HG03097 (cell line): ENCODE measurements around the gene AKAP13.

ENCODE experiments used
- ATAC-seq: cut with Tn5 transposase; IDR thresholded peaks from one replicate; pipeline ENCODE4 v1.9.1; 2021; ENCODE audit not compliant: unreplicated experiment, low FRiP score

Gene AKAP13

GRCh38 chr15:85611361-85611760 lies 231.0 kb downstream of the AKAP13 start:
- no peak for ATAC-seq

DNA sequence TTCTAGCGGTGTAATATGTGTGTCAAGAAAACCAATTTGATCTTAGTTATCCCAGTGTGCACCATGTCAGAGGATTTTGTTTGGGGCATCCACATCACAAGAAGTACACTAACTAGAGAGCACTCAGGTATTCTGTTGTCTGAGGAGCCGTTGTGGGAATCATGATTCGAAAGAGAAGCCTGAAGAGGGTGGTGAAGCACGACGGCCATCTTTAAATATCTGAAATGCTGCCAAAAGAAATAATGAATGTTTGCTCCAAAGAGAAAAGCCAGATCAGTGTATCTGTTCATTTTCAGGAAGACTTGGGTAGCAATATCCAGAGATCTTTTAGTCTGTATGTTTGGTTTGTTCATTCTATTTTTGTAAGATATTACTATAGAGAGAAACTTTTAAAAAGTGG lies 233.7 kb downstream of the AKAP13 start:
- no peak for ATAC-seq

GRCh38 chr15:85615930-85616329 lies 235.5 kb downstream of the AKAP13 start:
- ATAC-seq, result no peak

GRCh38 chr15:85616549-85617110 lies 236.2 kb downstream of the AKAP13 start:
- ATAC-seq, result no peak

DNA sequence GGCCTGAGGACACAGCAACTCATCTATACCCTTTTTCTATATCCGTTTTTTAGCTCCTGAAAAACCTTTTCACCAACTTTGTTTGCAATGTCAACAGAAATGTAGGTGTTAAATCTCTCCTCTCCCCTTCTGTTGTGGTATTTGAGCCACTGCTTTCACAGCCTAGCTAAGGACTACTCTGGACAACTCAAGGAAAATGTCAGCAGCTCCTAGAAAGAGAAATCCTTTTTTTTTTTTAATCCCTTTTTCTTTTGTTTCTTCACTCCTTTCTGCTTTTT lies 237.8 kb downstream of the AKAP13 start:
- no peak for ATAC-seq

GRCh38 chr15:85618956-85619491 lies 238.6 kb downstream of the AKAP13 start:
- ATAC-seq, result no peak

GRCh38 chr15:85619992-85620689 lies 239.7 kb downstream of the AKAP13 start:
- no peak for ATAC-seq

DNA sequence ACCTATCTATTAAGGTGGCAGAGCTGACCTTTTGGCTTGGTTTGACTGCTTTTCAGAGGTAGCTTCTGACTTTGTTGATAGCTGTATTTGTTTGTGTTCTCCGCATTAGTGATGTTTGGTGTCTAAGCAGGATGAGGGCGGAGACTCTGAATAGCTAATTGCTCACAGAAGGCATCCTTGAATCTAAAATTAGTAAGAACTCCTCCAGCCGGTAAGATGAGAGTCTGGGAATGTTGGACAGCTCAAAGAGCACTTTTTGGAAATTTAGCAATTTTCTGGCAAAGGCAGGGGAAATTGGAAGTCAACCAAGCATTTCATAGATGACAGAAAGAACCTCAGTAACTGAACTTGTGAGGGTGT lies 240.3 kb downstream of the AKAP13 start:
- ATAC-seq, result no peak

DNA sequence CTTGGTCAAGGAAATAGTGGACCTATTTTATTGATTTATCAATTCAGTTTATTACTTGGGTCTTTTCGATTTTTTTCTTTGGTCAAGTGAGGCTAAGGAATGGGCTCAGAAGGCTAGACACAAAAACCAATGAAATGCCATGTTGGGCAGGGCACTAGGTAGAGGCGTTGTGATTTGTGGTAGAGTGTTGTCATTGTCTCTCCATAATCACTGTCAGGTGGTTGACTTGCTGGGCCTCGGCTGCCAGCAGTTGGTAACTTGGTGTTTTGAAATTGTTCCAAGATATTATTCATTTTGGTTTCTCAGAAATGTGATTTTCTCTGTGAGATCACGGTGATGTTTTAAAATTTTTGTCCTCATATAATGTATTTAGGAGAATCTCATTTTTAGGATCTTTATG lies 240.7 kb downstream of the AKAP13 start:
- no peak for ATAC-seq

- no peak for ATAC-seq
These were observed 241.9 kb downstream of the AKAP13 start for GRCh38 chr15:85622221-85622831.

DNA sequence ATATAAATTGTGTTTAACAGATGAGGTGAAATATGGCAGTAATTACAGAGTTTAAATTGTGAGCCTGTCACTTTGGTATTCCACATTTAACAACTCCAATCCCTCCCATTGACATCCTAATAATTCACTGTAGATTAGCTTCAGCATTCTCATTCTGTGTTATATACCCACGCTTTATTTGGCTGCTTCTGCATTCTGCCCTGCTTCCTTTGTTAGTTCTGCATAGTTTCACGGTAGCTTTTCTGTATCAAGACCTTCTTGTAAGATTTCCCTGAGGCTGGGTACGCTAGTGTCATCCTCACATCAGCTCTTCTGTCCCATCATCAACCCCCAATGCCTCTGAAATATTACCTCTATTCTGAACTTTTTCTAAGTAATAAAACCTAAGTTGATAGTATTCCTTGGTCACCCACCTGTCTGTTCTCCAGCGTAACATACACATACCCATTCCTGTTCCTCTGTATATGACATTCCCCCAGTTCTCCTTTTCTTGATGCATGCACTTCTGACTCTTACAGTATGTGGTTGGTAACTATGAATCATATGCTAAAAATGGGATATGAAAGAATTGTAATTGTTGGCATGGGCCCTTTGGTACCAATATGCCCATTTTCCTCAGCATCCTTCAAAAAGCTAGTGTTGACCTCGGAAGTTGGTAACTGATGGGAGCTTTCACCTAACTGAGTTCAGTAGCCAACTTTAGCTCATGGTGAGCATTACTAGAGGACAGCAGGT lies 243.1 kb downstream of the AKAP13 start:
- ATAC-seq, result no peak

DNA sequence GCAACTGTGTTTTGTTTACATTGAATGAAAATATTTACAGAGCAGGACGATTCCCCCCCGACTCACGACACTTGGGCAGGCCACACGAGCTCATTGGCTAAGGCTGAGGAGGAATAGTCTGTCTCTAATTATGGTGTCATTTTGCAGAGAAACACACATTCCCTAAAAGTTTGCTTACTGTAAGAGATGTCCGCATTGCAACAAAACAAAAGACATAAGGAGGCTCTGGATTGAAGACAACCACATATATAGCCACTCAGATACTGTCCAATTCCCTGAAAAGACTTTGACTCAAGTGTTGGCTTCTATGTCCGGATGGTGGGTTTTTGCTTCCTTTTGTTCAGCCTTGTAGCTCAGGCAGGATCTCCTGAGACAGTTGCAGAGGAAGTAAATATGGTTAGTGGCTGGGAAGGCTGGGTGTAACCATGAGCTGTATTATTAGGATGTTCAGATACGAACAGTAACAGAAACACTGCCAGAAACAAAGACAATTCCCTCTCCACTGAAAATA lies 243.9 kb downstream of the AKAP13 start:
- no peak for ATAC-seq

DNA sequence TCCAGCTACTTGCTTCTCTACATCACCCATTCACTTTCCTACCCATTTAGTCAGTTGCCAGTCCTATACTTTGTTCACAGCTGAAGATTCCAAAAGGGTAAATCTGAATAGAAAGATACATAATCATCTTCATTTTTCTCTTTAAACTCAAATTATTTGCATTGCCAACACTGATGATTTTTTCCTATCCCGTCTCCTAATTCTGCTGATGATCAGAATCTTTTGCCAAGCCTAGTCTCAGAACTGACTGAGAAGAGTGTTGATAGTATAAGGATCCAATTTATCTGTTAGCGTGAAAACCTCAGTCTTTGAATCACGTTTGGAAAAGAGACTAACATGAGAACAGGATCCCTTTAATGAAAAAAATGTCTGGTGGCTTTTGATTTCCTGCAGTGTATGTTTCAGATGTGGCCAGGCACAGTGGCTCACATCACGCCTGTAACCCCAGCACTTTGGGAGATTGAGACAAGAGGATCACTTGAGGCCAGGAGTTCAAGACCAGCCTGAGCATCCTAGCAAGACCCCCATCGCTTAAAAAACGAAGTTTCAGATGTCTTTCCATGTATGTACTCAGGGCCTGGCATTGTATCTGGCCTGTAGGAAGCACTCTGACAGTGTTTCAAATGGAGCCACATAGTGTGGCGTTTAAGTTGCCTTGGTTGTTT lies 244.9 kb downstream of the AKAP13 start:
- peak; percentile 11 for ATAC-seq

DNA sequence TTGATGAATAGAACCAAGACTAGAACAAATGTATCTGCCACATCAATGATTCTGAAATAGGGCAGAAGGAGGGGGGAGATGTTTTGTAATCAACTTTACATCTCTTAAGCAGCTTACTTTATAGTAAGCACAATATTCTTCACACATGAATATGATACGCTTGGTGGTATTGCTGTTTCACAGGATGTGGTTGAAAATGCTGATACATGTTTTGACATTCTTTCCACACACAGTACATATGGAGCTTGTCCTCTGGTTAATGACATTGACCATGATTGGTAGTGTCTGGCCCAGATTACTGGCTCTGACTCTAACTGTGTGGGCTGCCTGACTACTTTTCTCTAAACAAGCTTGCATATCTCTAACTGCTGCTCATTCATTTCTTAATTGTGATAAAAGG lies 245.5 kb downstream of the AKAP13 start:
- ATAC-seq, result peak; percentile 70

- ATAC-seq, result no peak
These were observed 247.0 kb downstream of the AKAP13 start for GRCh38 chr15:85627213-85627935.

- no peak for ATAC-seq
These were observed 249.9 kb downstream of the AKAP13 start for GRCh38 chr15:85630311-85630710.

DNA sequence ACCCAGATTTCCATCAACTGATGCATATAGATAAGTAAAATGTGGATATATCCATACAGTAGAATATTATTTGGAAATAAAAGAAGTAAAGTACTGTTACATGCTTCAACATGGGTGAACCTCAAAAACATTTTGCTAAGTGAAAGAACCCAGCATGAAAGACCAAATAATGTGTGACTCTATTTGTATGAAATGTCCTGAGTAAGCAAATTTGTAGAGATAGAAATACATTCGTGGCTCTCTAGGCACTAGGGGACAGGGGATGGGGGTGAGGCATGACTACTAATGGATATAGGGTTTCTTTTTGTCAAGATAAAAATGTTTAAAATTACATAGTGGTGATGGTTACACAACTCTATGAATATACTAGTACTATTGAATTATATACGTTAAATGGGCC lies 250.6 kb downstream of the AKAP13 start:
- ATAC-seq, result no peak

- ATAC-seq, result no peak
These were observed 251.6 kb downstream of the AKAP13 start for GRCh38 chr15:85632014-85632413.

DNA sequence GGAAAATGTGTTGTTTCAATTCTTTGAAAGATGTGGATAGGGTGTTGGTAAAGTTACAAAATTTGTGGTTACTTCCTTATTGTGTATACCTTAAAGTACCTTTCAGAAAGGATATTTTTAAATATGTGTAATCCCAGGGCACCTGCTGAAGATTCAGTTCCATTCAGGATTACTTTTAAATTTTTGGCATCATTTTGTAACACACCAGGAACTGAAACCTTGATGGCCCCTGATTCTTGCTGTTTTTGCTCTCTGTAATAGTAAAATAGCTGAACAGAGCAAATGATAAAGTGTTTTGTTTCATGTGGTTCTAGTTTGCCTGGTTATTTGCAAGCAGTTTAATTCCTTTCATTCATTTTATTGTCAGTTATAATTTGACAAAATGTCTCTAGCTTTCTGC lies 253.5 kb downstream of the AKAP13 start:
- no peak for ATAC-seq

- ATAC-seq, result no peak
These were observed 255.9 kb downstream of the AKAP13 start for GRCh38 chr15:85636351-85636750.
